ENCODE measurements around the gene COPG1. TPM values are rescaled to one million over a fixed set of nuclear protein-coding genes. Genes with fewer than 3 reads are reported as not detected.

COPG1 gene
- total and polyA plus RNA-seq, 10 of the 15 experiments (the other 5 are each of a cell fraction or from before 2014, with no cell fraction given), result 54.8 to 143 (median 91.2) TPM

GRCh38 chr3:129291236-129291886, 42.0 kb downstream of the COPG1 start (continued):
- TF ChIP-seq NKRF (conservative IDR thresholded peaks at IDR 0.05) (no peak), BCL3 (IDR thresholded peaks at IDR 0.05; ENCODE audit: borderline replicate concordance, insufficient read depth, low read depth, low read length, poor library complexity, severe bottlenecking) (no peak), GATAD2B (conservative IDR thresholded peaks at IDR 0.05; ENCODE audit: low read depth) (no peak), CEBPZ (IDR thresholded peaks at IDR 0.05; ENCODE audit: low read depth, low read length) (no peak), STAT3 (IDR thresholded peaks at IDR 0.05; ENCODE audit: low read depth, low read length) (no peak)
